ENCODE data around the gene SZT2.

Gene SZT2

DNA sequence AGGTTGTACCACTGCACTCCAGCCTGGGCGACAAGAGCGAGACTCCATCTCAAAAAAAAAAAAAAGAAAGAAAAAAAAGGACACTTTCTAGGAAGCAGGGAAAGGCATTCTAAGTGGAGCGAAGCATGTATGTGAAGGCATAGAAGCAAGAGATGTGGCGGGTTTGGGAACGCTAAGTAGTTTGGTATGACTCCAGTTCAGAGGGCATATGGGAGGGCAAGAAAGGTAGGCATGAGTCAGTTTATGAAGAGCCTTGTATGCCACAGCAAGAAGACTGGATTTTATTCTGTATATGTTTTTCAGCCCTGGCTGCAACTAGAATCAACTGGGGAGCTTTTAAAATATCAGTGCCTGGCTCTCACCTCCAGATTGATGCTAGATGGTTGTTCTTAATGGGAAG lies 17.5 kb upstream of the SZT2 start:
- TF ChIP-seq SIN3A (IDR thresholded peaks at IDR 0.05; ENCODE audit: borderline replicate concordance, insufficient read depth, low read length) (no peak), FOXP2 (optimal IDR thresholded peaks at IDR 0.05; ENCODE audit: borderline replicate concordance, extremely low read depth, extremely low read length, insufficient read depth) (no peak), TAF1 (IDR thresholded peaks at IDR 0.05; ENCODE audit: borderline replicate concordance, insufficient read depth, low read length) (no peak), POLR2AphosphoS5 (IDR thresholded peaks at IDR 0.05; ENCODE audit: low read depth, low read length) (no peak)
- TF ChIP-seq, protein P1, sequence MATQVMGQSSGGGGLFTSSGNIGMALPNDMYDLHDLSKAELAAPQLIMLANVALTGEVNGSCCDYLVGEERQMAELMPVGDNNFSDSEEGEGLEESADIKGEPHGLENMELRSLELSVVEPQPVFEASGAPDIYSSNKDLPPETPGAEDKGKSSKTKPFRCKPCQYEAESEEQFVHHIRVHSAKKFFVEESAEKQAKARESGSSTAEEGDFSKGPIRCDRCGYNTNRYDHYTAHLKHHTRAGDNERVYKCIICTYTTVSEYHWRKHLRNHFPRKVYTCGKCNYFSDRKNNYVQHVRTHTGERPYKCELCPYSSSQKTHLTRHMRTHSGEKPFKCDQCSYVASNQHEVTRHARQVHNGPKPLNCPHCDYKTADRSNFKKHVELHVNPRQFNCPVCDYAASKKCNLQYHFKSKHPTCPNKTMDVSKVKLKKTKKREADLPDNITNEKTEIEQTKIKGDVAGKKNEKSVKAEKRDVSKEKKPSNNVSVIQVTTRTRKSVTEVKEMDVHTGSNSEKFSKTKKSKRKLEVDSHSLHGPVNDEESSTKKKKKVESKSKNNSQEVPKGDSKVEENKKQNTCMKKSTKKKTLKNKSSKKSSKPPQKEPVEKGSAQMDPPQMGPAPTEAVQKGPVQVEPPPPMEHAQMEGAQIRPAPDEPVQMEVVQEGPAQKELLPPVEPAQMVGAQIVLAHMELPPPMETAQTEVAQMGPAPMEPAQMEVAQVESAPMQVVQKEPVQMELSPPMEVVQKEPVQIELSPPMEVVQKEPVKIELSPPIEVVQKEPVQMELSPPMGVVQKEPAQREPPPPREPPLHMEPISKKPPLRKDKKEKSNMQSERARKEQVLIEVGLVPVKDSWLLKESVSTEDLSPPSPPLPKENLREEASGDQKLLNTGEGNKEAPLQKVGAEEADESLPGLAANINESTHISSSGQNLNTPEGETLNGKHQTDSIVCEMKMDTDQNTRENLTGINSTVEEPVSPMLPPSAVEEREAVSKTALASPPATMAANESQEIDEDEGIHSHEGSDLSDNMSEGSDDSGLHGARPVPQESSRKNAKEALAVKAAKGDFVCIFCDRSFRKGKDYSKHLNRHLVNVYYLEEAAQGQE (IDR thresholded peaks at IDR 0.05; ENCODE audit: insufficient read depth in 1 of 2, low read depth in 2 of 2, low read length in 2 of 2) = no peak

DNA sequence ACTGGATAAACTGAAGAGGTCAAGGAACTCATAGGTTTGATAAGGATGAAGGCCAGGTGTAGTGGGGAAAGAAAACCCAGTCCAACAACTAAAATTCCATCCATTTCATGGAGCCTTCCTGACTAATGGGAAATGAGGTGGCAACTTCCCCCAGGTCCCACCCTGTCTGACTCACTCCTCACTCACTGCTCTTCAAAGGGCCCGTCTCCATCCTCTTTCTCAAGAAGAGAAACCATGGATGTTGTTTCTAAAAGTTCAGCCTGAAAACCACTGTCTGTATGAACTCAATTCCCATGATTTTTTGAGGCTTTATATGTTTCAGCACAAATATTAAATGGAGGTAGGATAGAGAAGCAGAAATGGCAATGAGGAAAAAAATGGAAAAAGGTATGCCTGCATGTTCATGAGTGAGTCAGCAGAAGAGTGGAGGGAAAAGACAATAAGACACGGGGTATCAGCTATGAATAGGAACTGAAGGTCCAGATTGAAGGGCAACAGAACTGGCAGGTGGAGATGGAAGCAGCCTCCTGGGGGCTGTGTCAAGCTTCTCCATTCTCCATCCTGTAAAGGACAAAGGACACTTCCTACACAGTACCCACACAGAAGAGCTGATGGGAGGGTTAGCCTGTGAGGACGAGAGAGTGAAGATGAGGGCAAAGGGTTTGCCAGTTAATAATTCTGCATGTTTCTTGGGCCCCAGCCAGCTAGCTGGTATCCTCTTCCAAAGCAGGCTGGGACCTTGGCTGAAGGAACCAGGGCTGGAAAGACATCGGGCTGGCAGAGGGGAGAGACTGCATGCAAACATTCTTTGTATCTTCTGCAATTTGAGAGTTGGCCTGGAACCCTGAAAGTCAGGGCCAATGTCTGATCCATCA lies 16.4 kb upstream of the SZT2 start:
- TF ChIP-seq, protein P1 (IDR thresholded peaks at IDR 0.05; ENCODE audit: insufficient read depth in 1 of 2, low read depth in 2 of 2, low read length in 2 of 2) = no peak
- no peak for TF ChIP-seq FOXP2 (optimal IDR thresholded peaks at IDR 0.05; ENCODE audit: borderline replicate concordance, extremely low read depth, extremely low read length, insufficient read depth)
- no peak for TF ChIP-seq POLR2AphosphoS5 (IDR thresholded peaks at IDR 0.05; ENCODE audit: low read depth, low read length)
- TF ChIP-seq SIN3A (IDR thresholded peaks at IDR 0.05; ENCODE audit: borderline replicate concordance, insufficient read depth, low read length) = no peak
- TF ChIP-seq TAF1 (IDR thresholded peaks at IDR 0.05; ENCODE audit: borderline replicate concordance, insufficient read depth, low read length) = no peak

DNA sequence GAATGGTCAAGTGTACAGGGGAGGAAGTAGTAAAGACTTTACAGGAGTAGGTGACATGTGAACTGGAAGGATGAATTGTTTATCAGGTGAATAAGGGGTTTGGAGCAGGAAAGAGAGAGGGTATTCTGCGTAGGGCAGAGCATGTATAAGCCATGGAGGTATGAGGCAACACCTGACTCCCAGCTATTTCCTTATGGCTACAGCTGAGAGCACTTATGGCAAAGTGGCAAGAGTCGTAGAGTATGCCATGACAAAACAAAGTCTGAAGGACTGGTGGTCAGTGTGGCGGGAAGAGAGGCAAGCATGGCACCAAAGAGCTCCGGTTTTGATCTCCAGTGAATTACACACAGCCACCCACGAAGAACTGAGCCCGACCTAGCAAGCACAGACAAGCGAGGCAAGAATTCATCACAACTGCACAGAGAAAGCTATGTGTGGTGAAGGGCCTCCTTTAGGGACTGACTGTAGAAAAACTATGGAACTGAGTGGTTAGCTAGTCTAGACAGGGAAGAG lies 12.9 kb upstream of the SZT2 start:
- no peak for TF ChIP-seq POLR2AphosphoS5 (IDR thresholded peaks at IDR 0.05; ENCODE audit: low read depth, low read length)
- no peak for TF ChIP-seq TAF1 (IDR thresholded peaks at IDR 0.05; ENCODE audit: borderline replicate concordance, insufficient read depth, low read length)
- TF ChIP-seq SIN3A (IDR thresholded peaks at IDR 0.05; ENCODE audit: borderline replicate concordance, insufficient read depth, low read length) = no peak
- TF ChIP-seq, protein P1 (IDR thresholded peaks at IDR 0.05; ENCODE audit: insufficient read depth in 1 of 2, low read depth in 2 of 2, low read length in 2 of 2) = no peak
- no peak for TF ChIP-seq FOXP2 (optimal IDR thresholded peaks at IDR 0.05; ENCODE audit: borderline replicate concordance, extremely low read depth, extremely low read length, insufficient read depth)

DNA sequence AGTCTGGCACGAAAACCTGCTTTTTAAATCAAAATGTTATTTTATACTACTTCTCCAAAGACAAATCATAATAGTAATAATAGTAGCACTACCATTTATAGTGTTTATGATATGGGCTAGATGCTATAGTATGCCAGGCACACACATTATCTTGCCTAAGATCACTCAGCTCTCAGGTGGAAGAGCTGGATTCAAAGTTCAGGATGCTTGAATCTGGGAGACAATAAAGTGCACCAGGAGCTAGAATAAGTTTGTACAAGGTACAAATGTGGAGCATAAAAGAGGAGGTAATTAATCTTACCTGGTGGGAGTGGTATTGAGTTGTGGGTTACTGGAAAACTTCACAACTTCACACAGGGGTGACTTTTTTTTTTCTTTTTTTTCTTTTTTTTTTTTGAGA lies 11.9 kb upstream of the SZT2 start:
- TF ChIP-seq TAF1 (IDR thresholded peaks at IDR 0.05; ENCODE audit: borderline replicate concordance, insufficient read depth, low read length) = no peak

DNA sequence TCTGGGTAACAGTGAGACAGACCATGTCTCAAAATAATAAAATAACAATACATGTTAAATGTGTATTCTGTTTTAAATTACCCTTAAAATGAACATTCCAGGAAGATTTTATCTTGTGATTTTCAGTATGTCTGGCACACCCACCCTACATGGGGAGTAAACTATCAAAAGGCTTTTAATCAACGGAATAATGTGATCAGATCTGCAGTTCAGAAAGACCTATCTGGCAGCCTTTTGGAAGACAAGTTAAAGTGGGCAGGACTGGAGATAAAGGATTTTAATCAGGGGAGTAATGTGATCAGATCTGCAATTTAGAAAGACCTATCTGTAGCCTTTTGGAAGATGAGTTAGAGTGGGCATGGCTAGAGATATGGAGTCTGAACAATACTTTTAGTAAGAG lies 10.2 kb upstream of the SZT2 start:
- TF ChIP-seq, protein P1 (IDR thresholded peaks at IDR 0.05; ENCODE audit: insufficient read depth in 1 of 2, low read depth in 2 of 2, low read length in 2 of 2) = no peak
- TF ChIP-seq FOXP2 (optimal IDR thresholded peaks at IDR 0.05; ENCODE audit: borderline replicate concordance, extremely low read depth, extremely low read length, insufficient read depth) = no peak
- no peak for TF ChIP-seq SIN3A (IDR thresholded peaks at IDR 0.05; ENCODE audit: borderline replicate concordance, insufficient read depth, low read length)
- TF ChIP-seq TAF1 (IDR thresholded peaks at IDR 0.05; ENCODE audit: borderline replicate concordance, insufficient read depth, low read length) = no peak
